Heart left ventricle (tissue), 16 donors: Measurements from ENCODE around the gene CACNA2D1. TPM values are rescaled to one million over a fixed set of nuclear protein-coding genes. Genes with fewer than 3 reads are reported as not detected.

Experiments used
- ATAC-seq, 4 donors: fragments of 200-7000 bp; cut with Tn5 transposase; one replicate each; pipeline ENCODE4 v1.9.1; 2020 to 2022; ENCODE audit warnings: moderate library complexity in 4 of 4, mild to moderate bottlenecking in 3 of 4, moderate number of reproducible peaks in 1 of 4
- DNase-seq, 5 donors: peaks; one replicate each; pipeline ENCODE4 v3.0.0-alpha.2; 2020
- H3K27ac ChIP-seq, 12 donors: fragments of 200-600 bp; sonication (generic) in 4 of 12; one replicate each; pipeline versions ENCODE4 v1.5.0 to v1.8.0; 2016 to 2022; ENCODE audit warnings: mild to moderate bottlenecking in 2 of 12
- H3K27me3 ChIP-seq, 9 donors: fragments of 200-600 bp; sonication (generic) in 2 of 9; one replicate each; pipeline versions ENCODE4 v1.5.1 to v1.8.0; 2016 to 2022; ENCODE audit warnings: mild to moderate bottlenecking in 3 of 9
- H3K36me3 ChIP-seq, 9 donors: fragments of 200-600 bp; sonication (generic) in 2 of 9; one replicate each; pipeline versions ENCODE4 v1.5.0 to v1.8.0; 2018 to 2022; ENCODE audit warnings: mild to moderate bottlenecking in 2 of 9
- H3K4me1 ChIP-seq, 12 donors: fragments of 200-600 bp; sonication (generic) in 4 of 12; one replicate each; pipeline versions ENCODE4 v1.5.0 to v1.8.0; 2016 to 2022; ENCODE audit warnings: mild to moderate bottlenecking in 3 of 12
- H3K4me3 ChIP-seq, 12 donors: fragments of 200-600 bp; sonication (generic) in 4 of 12; one replicate each; pipeline versions ENCODE4 v1.5.0 to v1.8.0; 2017 to 2022; ENCODE audit warnings: mild to moderate bottlenecking in 9 of 12, moderate library complexity in 4 of 12
- H3K9me3 ChIP-seq, 12 donors: fragments of 200-600 bp; sonication (generic) in 4 of 12; one replicate each; pipeline versions ENCODE4 v1.5.0 to v1.8.0; 2016 to 2022; ENCODE audit warnings: mild to moderate bottlenecking in 1 of 12
- CTCF ChIP-seq, 12 donors: fragments of 200-600 bp; sonication (generic) in 4 of 12; IDR thresholded peaks; one replicate each; pipeline versions ENCODE4 v1.5.0 to v1.8.0; 2018 to 2022; ENCODE audit warnings: antibody characterized with exemption in 12 of 12, mild to moderate bottlenecking in 5 of 12
- POLR2A ChIP-seq, 2 donors: fragments of 450-650 bp; IDR thresholded peaks; one replicate each; pipeline ENCODE4 v1.6.1; 2017; ENCODE audit warnings: antibody characterized with exemption in 2 of 2, mild to moderate bottlenecking in 2 of 2, moderate library complexity in 2 of 2
- WGBS, 4 donors: extraction: QIAGEN DNeasy Blood & Tissue Kit in 2 of 4; methylation state at CpG; one replicate each; pipeline versions ENCODE4 v1.1.5 to v1.1.7; 2013 to 2018; 5-methylcytosine and 5-hydroxymethylcytosine counted together
- intact Hi-C, 10 donors: fragments of 100-400 bp; cut with DNase I; formaldehyde crosslinking; loops; one replicate each; pipeline versions ENCODE4 v1.11.1 to v1.14.2; 2022
- polyA plus RNA-seq, 2 donors: library from polyadenylated mRNA; stranded (reverse); fragments of 200-250 nt; gene quantifications; one replicate each; pipeline ENCODE4 v1.2.3, GENCODE V29; 2013
- total RNA-seq, 9 donors: library from RNA; depleted of rRNA in 2 of 9; stranded (reverse); fragments of >200 nt in 2 of 9; fragmentation: NEBNext Ultra II Directional in 3 of 9; extraction: Animal tissue kit (Norgen Biotek cat#: 25700) in 3 of 9; gene quantifications; one replicate each; pipeline versions ENCODE4 v1.1.0 to v1.2.4, GENCODE V29; 2016 to 2023
- donor health status: ischemic (EF 13 %, LVEDD 7.1; RV severe dilation, severe dysfunction).
- donor health status: healthy with polysubstance abuse.
- donor health status: DM: no; HTN: yes; CAD: no.
- donor health status: DM: no; HTN: no; CAD: no.
- donor health status: ischemic (EF 25% LVEDD 6.9; RV normal size, moderate dysfunction).
- donor health status: ischemic (EF 25% LVEDD 5.7; RV mildly dilated, moderate dysfunction).
- donor health status: healthy.
- donor health status: DM: yes; HTN: yes; CAD: no.
- donor health status: ischemic (EF 35%, LVEDD 5.7; RV mildly dilated, moderate dysfunction).
- donor health status: nonischemic (EF 11% LVEDD 7.7; RV severe dilation, severe dysfunction).
- donor health status: DM: yes; HTN: yes; CAD: no.
- donor health status: PGD.
- donor health status: ischemic (EF 29% LVEDD 5.4; RV normal size, mild dysfunction).
- donor health status: nonischemic (EF 23%, LVEDD 6.1; RV moderate dilation, normal function).

Gene CACNA2D1
- total and polyA plus RNA-seq, 11 donors, result 13.5 to 122 (median 55.5) TPM

DNA sequence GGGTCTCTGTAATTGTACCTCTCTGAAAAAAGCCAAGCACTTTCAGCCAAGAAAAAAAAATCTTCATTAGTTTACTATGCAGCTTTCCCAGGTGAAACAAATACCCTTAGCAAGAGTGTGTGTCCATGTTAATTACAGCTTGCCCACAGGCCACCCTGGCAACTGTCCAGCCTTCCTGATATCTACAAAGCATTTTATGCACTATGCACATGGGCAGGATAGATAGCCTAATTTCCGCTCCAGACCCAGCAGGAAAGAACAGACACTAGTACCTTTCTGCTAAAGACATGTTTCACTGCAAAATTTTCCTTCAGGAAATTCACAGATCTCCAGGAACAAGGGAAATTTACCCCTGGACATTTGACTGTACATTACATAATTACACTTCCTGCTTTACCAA, 24.4 kb downstream of the CACNA2D1 start:
- peaks cover 0 to 57% (median 8%) of the 10 kb centered on the region in 12 donors for H3K4me1 ChIP-seq

GRCh38 chr7:82417898-82418297, 25.7 kb downstream of the CACNA2D1 start:
- Histone ChIP-seq H3K9me3 (peaks cover 0 to 5% (median 0%) of the 10 kb centered on the region in 12 donors), H3K36me3 (no peaks in the 10 kb centered on the region), H3K27ac (no peak overlapping the region), H3K27me3 (no peaks in the 10 kb centered on the region), H3K4me1 (peaks cover 0 to 62% (median 13%) of the 10 kb centered on the region in 12 donors), H3K4me3 (no peak overlapping the region)
- TF ChIP-seq CTCF (IDR thresholded peaks at IDR 0.05) (no peak), POLR2A (IDR thresholded peaks at IDR 0.05) (no peak)
- intact Hi-C loops, result loop anchor here in 1 of 10 donors (2.0 kb wide), 1 partner anchor 25 kb away; the partner anchor contains the start of gene CACNA2D1
- DNase-seq, result no peak
- no peak for ATAC-seq
- 89 to 97% (median 94%) methylated on average over 1 of the region's 1 CpG for WGBS, 4 donors

More for the DNA sequence above, 24.4 kb downstream of the CACNA2D1 start:
- peaks cover 0 to 5% (median 0%) of the 10 kb centered on the region in 12 donors for H3K9me3 ChIP-seq
- no peak overlapping the region for H3K27ac ChIP-seq
- H3K36me3 ChIP-seq, result no peaks in the 10 kb centered on the region
- H3K27me3 ChIP-seq, result no peaks in the 10 kb centered on the region
- DNase-seq, result peak in 4 of 5 donors; percentile 60 to 74 (median 67)
- TF ChIP-seq CTCF (IDR thresholded peaks at IDR 0.05), result no peak
- no peak for TF ChIP-seq POLR2A (IDR thresholded peaks at IDR 0.05)
- WGBS, 4 donors, result 33 to 54% (median 35%) methylated on average over 1 of the region's 1 CpG
- intact Hi-C loops, result loop anchor here in 1 of 10 donors (2.0 kb wide), 1 partner anchor 24 kb away; the partner anchor contains the start of gene CACNA2D1
- peak; percentile 49 to 79 (median 58) for ATAC-seq
- no peak overlapping the region for H3K4me3 ChIP-seq

DNA sequence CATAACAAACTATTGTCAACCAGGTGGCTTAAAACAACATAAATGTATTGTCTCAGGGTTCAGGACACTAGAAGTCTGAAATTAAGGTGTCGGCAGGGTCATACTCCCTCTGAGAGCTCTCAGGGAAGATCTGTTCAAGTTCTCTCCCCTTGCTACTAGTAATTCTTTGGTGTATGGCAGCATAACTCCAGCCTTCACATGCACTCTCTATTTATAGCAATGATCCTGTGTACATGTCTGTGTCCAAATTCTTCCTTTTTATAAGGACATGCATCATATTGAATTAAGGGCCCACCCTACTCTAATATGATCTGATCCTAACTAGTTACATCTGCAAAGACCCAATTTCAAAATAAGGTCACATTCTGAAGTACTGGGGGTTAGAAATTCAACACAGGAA, 27.2 kb downstream of the CACNA2D1 start:
- H3K4me1 ChIP-seq, result peaks cover 0 to 63% (median 13%) of the 10 kb centered on the region in 12 donors
- ATAC-seq (peak; percentile 35 to 49 (median 37)), DNase-seq (no peak)
- no peak overlapping the region for H3K4me3 ChIP-seq
- no peaks in the 10 kb centered on the region for H3K27me3 ChIP-seq
- H3K9me3 ChIP-seq, result peaks cover 0 to 5% (median 0%) of the 10 kb centered on the region in 12 donors
- TF ChIP-seq POLR2A (IDR thresholded peaks at IDR 0.05) (no peak), CTCF (IDR thresholded peaks at IDR 0.05) (no peak)
- WGBS, 4 donors, result 57 to 63% (median 59%) methylated on average over 1 of the region's 1 CpG
- intact Hi-C loops, result no loop called here
- no peaks in the 10 kb centered on the region for H3K36me3 ChIP-seq
- H3K27ac ChIP-seq, result peak overlapping the region in 4 of 12 donors; percentile 39 to 52 (median 50)

DNA sequence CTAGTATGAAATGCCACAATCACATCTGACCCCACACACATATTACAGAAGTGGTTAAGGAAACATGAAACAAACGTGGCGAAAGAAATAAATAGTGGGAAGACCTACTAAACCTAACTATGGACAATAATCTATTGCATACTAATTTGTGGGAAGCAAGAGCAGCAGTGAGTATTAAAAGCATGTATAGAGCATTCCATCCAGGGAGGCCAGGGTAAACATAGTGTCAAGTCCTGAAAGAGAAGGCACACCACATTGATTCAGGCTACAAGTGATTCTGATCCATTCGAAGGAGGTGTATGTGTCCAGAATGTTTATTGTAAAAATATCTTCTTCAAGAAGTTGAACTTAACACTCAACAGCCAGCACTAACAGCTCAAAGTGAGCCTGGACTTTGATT, 29.2 kb downstream of the CACNA2D1 start:
- TF ChIP-seq POLR2A (IDR thresholded peaks at IDR 0.05), result no peak
- TF ChIP-seq CTCF (IDR thresholded peaks at IDR 0.05), result no peak
- Histone ChIP-seq H3K36me3 (no peaks in the 10 kb centered on the region), H3K9me3 (peaks cover 0 to 5% (median 0%) of the 10 kb centered on the region in 12 donors), H3K27ac (no peak overlapping the region), H3K4me1 (peaks cover 0 to 47% (median 14%) of the 10 kb centered on the region in 12 donors), H3K27me3 (no peaks in the 10 kb centered on the region), H3K4me3 (no peak overlapping the region)
- WGBS, 4 donors, result 63 to 75% (median 69%) methylated on average over 3 of the region's 3 CpGs
- DNase-seq (no peak), ATAC-seq (no peak)
- intact Hi-C loops, result no loop called here
